ENCODE measurements around the gene FUOM.

FUOM gene

DNA sequence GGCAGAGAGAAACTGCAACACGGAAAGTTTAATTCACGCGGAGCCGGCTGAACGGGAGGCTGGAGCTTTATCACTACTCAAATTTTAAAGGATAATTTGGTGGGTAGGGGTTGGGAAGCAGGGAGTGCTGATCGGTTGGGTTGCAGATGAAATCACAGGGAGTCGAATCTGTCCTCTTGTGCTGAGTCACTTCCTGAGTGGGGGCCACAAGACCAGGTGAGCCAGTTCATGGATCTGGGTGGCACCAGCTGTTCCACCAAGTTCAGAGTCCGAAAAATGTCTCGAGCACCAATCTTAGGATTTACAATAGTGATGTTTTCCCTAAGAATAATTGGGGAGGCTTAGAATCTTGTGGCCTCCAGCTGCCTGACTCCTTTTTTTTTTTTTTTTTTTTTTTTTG, 14.3 kb downstream of the FUOM start:
- DNase-seq: no peak
- H3K4me1 Mint-ChIP-seq: peaks cover 2 to 11% of the 10 kb centered on the region in 2 donors
- H3K27ac Mint-ChIP-seq: no peak overlapping the region
- no peak overlapping the region for H3K4me3 Mint-ChIP-seq
- H3K27me3 Mint-ChIP-seq: peaks cover 36 to 49% of the 10 kb centered on the region in 2 donors
- no peaks in the 10 kb centered on the region for H3K36me3 Mint-ChIP-seq
- ATAC-seq (replicated peaks): no peak
- H3K9me3 Mint-ChIP-seq: no peaks in the 10 kb centered on the region

DNA sequence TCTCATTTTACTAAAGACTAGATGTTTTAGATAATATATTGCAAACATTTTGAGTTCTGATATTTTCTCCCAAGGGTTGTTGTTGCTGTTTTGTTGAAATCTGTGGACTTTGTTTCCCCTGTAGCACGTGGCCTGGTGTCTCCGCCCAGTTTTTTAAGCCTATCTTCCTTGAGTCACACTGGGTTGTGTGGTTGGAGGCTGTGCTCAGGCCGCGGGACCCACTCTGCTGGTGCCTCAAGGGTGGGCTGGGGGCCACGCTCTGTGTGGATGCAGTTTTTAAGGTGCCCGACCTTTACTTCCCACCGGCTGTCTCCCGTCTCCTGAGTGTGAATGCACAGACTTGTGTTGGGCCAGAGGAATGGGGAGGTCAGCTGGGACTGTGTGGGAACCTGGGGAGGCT, 14.9 kb downstream of the FUOM start:
- H3K36me3 Mint-ChIP-seq: no peaks in the 10 kb centered on the region
- H3K27ac Mint-ChIP-seq: no peak overlapping the region
- H3K4me3 Mint-ChIP-seq: no peak overlapping the region
- no peak for DNase-seq
- no peaks in the 10 kb centered on the region for H3K9me3 Mint-ChIP-seq
- H3K27me3 Mint-ChIP-seq: peaks cover 36 to 49% of the 10 kb centered on the region in 2 donors
- H3K4me1 Mint-ChIP-seq: peaks cover 2 to 11% of the 10 kb centered on the region in 2 donors
- ATAC-seq (replicated peaks): no peak

DNA sequence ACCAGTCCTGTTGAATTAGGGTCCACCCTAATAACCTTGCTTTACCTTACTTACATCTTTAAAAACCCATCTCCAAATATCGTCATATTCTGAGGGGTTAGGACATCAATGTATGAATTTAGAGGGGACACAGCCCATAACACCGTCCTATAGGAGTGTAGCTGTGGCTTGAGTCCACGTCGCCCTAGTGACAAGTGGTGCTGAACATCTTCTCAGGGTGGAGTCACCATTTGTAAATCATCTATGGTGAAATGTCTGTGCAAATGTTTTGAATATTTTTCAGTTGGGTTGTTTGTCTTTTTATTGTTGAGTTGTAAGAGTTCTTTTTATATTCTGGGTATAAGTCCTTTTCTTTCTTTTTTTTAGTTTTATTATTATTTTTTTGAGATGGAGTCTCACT, 15.8 kb downstream of the FUOM start:
- peaks cover 36 to 49% of the 10 kb centered on the region in 2 donors for H3K27me3 Mint-ChIP-seq
- H3K36me3 Mint-ChIP-seq: no peaks in the 10 kb centered on the region
- H3K27ac Mint-ChIP-seq: no peak overlapping the region

DNA sequence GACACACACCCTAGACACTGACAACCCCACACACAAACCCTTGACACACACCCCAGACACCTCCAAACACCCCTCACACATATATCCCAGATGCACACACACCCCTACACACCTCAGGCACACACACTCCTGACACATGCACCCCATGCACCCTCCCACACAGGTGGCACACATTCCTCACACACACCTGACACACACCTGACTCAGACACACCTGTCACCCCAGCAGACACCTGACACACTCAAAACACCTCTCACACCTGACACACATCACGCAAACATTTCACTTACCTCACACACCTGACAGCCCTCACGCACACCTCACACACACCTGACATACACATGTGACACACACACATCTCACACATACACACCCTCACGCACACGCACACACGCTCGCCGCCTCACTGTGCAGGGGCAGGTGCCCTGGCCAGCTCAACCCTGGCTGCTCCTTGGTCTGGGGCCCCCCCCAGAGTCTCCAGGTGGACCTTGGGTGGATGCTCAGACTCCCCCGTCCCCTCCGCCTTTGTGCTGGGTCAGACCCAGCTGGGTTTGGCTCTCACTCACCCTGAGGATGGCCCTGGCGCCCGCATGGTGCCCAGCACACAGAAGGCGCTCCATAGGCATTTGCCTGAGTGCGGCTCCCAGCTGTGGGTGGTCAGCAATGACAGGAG, 18.0 kb downstream of the FUOM start:
- DNase-seq (no peak), ATAC-seq (replicated peaks) (no peak)
- H3K27me3 Mint-ChIP-seq: peaks cover 26 to 29% of the 10 kb centered on the region in 2 donors
- no peak overlapping the region for H3K4me3 Mint-ChIP-seq
- H3K27ac Mint-ChIP-seq: no peak overlapping the region
- H3K4me1 Mint-ChIP-seq: peaks cover 1 to 3% of the 10 kb centered on the region in 2 donors
- H3K36me3 Mint-ChIP-seq: no peaks in the 10 kb centered on the region
- no peaks in the 10 kb centered on the region for H3K9me3 Mint-ChIP-seq

More for the DNA sequence above, 15.8 kb downstream of the FUOM start:
- Mint-ChIP-seq H3K4me3 (no peak overlapping the region), H3K4me1 (peaks cover 2 to 11% of the 10 kb centered on the region in 2 donors), H3K9me3 (no peaks in the 10 kb centered on the region)
- DNase-seq (no peak), ATAC-seq (replicated peaks) (no peak)

DNA sequence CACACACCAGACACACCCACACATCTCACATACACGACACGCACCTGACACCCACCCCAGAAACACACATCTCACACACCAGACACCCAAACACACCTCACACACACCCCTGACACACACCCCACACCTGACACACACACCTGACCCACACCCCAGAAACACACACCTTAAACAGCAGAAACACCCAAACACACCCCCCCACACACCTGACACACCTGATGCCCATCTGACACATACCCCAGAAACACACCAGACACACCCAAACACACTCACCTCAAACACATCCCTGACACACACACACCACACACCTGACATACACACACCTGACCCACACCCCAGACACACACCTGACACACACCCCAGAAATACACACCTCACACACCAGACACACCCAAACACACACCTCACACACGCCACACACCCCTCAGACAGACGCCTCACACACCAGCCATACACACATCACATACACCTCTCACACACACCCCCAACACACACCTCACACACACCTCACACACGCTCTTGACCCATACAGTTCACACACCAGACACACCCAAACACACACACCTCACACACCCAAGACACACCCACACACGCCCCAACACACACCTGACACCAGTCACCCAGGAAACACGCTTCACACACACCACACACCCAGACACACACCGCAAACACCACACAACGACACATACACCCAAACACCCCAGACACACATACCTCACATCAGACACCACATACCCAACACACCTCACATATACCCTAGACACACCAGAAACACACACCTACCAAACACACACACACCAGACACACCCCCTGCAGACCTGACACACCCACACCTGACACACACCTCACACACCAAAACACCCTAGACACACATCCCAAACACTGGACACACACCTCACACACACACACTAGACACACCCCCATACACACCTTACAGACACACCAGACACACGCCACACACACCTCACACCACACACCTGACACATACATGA, 19.4 kb downstream of the FUOM start:
- no peaks in the 10 kb centered on the region for H3K9me3 Mint-ChIP-seq
- ATAC-seq (replicated peaks) (no peak), DNase-seq (no peak)
- H3K4me3 Mint-ChIP-seq: no peak overlapping the region
- peaks cover 27% of the 10 kb centered on the region in 2 donors for H3K27me3 Mint-ChIP-seq
- no peak overlapping the region for H3K27ac Mint-ChIP-seq
- H3K36me3 Mint-ChIP-seq: no peaks in the 10 kb centered on the region
- H3K4me1 Mint-ChIP-seq: peaks cover 4% of the 10 kb centered on the region in 2 donors

DNA sequence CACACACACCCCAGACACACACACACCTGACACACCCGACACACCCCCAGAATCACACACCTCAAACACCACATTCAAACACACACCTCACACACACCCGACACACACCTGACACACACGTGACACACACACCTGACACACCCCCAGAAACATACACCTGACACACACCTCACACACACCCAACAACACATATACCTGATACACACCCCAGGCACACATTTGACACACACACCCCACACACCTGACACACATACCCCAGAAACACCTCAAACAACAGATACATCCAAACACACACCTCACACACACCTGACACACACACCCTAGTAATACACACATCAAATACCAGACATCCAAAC, 20.5 kb downstream of the FUOM start:
- Mint-ChIP-seq H3K27ac (no peak overlapping the region), H3K27me3 (peaks cover 31 to 32% of the 10 kb centered on the region in 2 donors)
- no peak for ATAC-seq (replicated peaks)

DNA sequence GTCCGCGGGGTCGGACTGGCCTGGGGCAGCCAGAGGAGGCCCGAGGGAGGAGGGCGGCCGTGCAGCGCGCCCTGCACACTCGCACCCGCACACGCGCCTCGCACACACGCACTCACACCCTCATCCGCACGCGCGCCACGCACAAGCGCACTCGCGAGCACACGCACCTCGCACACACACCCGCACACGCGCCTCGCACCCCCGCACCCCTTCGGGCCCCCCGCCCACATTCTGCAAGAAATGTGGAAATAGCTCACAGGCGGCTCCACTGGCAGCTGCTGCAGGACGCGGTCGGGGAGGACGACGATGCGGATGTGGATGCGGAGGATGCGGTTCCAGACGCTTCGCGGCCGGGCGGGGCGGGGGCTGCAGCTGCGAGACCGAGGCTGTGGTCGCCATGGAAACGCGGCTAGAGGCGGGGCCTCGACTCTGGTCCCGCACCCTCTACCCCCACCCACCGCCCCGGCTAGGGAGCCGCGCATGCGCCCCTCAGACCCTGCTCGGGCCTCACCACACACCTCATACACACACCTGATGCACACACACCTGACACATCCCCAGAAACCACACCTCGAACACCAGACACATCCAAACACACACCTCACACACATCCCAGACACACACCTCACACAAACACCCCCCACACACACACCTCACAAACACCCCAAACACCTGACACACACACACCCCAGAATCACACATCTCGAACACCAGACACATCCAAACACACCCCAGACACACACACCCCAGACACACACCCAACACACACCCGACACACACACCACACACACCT, 21.0 kb downstream of the FUOM start, which contains the start of gene CALY:
Gene CALY, minus strand, starts transcription at position 320 of the 793 bp plus-strand sequence. CDS start 7,907 bp downstream, outside the sequence.
- H3K36me3 Mint-ChIP-seq: no peaks in the 10 kb centered on the region
- peak; percentile 38 to 50 for ATAC-seq (replicated peaks)
- H3K4me3 Mint-ChIP-seq: peak within 1 kb of the TSS; percentile 60 to 71
- peaks cover 4% of the 10 kb centered on the region in 2 donors for H3K4me1 Mint-ChIP-seq
- H3K9me3 Mint-ChIP-seq: no peaks in the 10 kb centered on the region
- H3K27ac Mint-ChIP-seq: no peak within 1 kb of the TSS
- no peak for DNase-seq
- peaks cover 32% of the 10 kb centered on the region in 2 donors for H3K27me3 Mint-ChIP-seq

More for the DNA sequence above, 20.5 kb downstream of the FUOM start:
- no peaks in the 10 kb centered on the region for H3K9me3 Mint-ChIP-seq
- H3K4me3 Mint-ChIP-seq: no peak overlapping the region
- peaks cover 4% of the 10 kb centered on the region in 2 donors for H3K4me1 Mint-ChIP-seq
- H3K36me3 Mint-ChIP-seq: no peaks in the 10 kb centered on the region
- no peak for DNase-seq

DNA sequence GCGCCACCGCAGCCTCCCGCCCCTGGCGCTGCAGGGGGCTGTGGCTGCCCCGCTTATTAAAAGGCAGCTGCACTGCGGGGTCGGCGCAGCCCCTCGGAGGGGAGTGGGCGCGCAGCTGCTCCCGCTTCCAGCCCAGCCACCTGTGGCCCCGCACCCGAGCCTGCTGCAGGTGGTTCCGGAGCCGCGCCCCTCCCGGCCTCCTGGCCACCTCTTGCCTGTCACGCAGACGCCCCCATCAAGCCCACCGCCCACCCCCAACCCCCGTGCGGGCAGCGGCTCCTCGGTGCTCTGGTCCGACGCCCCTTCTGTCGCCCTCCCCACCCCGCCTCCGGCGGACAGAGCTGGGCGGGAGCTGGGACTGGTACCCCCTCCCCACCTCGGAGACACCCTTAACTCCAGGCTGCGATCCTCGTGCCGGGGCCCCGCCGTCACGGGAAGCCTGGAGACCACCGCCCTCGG, 21.7 kb downstream of the FUOM start:
- DNase-seq (no peak), ATAC-seq (replicated peaks) (no peak)
- Mint-ChIP-seq H3K4me3 (no peak overlapping the region), H3K27me3 (peaks cover 31 to 32% of the 10 kb centered on the region in 2 donors), H3K27ac (no peak overlapping the region), H3K9me3 (no peaks in the 10 kb centered on the region), H3K36me3 (no peaks in the 10 kb centered on the region), H3K4me1 (peaks cover 4% of the 10 kb centered on the region in 2 donors)

DNA sequence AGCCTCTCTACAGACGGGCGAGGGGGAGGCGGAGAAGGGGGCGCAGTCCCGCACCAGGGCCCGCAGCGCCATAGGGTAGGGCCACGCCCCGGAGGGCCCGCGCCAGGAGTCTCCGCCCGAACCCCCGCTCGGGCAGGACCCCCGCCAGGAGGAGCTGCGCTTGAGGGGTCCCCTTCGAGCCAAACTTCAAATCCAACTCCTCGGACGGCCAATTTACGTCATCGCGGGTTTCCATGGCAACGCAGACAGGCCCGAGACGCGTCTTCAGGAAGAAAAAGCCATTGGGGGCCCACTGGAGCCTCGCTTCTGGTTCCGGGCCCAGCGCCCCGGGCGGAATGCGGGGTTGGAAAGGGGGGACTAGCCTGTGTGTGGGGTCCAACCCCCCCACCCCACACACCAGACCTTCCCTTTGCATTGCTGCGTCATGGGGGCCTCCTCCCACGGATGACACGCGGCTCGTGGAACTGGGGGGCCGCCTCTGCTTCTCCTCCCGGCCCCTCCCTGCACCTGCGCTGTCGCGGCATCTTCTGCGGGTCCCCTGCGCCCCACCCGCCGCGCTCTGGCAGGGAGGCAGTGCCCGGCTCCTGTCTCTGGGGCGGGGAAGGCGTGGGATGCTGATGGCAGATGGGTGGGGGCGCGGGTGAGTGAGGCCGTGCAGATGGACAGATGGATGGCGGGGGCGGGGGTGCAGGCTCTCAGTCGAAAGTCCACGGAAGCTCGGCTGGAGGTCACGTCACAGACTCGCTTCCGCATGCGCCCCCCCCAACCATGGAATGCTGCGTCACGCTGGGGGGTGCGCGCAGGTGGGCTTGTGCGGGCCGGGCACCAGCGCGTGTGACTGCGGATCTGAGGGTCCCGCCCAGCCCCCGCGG, 22.3 kb downstream of the FUOM start:
- DNase-seq: no peak
- Mint-ChIP-seq H3K9me3 (no peaks in the 10 kb centered on the region), H3K36me3 (no peaks in the 10 kb centered on the region), H3K4me3 (peak overlapping the region; percentile 60 to 62), H3K27me3 (peaks cover 36 to 37% of the 10 kb centered on the region in 2 donors), H3K27ac (no peak overlapping the region), H3K4me1 (peaks cover 4% of the 10 kb centered on the region in 2 donors)
- ATAC-seq (replicated peaks): peak; percentile 50 to 54

DNA sequence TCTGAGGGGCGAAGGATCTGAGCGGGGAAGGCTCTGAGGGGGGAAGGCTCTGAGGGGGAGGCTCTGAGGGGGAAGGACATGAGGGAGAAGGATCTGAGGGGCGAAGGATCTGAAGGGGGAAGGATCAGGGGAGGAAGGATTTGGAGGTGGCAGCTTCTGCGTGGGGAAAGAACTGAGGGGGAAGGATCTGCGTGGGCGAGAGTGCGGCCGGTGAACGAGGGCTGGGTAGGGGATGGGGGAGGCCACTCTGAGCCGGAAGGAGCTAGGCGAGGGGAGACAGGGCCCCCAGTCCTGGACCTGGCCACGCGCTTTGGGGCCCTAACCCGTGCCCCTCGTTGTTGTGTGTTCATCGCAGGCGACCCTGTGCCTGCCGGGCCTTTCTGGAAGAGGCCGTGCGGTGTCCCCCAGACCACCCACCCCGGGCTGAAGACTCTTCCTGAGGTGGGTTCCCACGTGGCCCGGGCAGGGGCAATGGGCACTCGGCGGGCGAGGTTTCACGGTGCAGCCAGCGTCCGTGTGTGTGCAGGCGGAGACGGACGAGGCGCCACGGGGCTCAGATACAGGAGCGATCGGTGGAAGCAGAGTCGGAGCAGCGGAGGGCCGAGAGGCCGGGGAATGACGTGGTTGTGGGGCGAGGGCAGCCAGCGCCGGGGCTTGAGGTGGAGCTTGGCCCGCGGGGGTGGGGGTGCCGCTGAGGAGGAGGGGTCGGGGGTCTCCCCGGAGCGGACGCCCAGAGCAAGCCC, 23.1 kb downstream of the FUOM start:
- DNase-seq (no peak), ATAC-seq (replicated peaks) (peak; percentile 33 to 41)
- peaks cover 40 to 41% of the 10 kb centered on the region in 2 donors for H3K27me3 Mint-ChIP-seq
- H3K9me3 Mint-ChIP-seq: no peaks in the 10 kb centered on the region
- no peak overlapping the region for H3K27ac Mint-ChIP-seq
- peaks cover 7 to 9% of the 10 kb centered on the region in 2 donors for H3K4me1 Mint-ChIP-seq
- H3K4me3 Mint-ChIP-seq: peak overlapping the region; percentile 79 to 80
- H3K36me3 Mint-ChIP-seq: no peaks in the 10 kb centered on the region

DNA sequence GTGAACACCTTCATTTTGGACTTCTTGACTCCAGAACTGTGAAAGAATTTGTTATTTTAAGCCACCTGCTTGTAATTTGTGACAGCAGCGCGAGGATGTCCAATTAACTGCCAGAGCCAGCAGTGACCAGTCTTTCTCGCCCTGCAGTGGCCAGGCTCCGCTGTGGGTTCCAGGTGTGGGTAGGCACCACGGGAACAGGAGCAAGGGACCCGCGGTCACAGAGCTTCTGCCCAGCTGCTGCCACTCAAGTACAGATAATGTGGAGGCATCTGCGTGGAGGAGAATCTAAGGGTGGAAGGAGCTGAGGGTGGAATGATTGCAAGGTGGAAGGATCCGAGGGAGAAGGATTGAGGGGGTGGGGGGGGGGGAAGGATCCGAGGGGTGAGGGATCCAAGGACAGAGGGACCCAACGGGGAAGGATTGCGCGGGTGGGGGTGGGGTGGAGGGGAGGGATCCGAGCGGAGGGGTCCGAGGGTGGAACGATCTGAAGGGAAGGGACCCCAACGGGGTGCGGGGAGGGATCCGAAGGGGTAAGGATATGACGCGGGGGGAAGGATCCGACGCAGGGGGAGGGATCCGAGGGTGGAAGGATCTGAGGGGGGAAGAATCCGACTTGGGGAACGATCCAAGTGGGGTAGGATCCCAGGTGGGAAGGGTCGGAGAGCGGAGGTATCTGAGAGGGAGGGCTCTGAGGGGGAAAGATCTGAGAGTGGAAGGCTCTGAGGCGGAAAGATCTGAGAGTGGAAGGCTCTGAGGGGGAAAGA, 24.7 kb downstream of the FUOM start:
- H3K9me3 Mint-ChIP-seq: no peaks in the 10 kb centered on the region
- no peak overlapping the region for H3K4me3 Mint-ChIP-seq
- DNase-seq (no peak), ATAC-seq (replicated peaks) (no peak)
- H3K27ac Mint-ChIP-seq: no peak overlapping the region
- H3K36me3 Mint-ChIP-seq: no peaks in the 10 kb centered on the region
- peaks cover 7 to 9% of the 10 kb centered on the region in 2 donors for H3K4me1 Mint-ChIP-seq
- peaks cover 48 to 56% of the 10 kb centered on the region in 2 donors for H3K27me3 Mint-ChIP-seq
